Measurements from ENCODE around the gene ETF1. TPM values are rescaled to one million over a fixed set of nuclear protein-coding genes. Genes with fewer than 3 reads are reported as not detected.

ETF1 gene
- total RNA-seq, 1 donor = 112 TPM

DNA sequence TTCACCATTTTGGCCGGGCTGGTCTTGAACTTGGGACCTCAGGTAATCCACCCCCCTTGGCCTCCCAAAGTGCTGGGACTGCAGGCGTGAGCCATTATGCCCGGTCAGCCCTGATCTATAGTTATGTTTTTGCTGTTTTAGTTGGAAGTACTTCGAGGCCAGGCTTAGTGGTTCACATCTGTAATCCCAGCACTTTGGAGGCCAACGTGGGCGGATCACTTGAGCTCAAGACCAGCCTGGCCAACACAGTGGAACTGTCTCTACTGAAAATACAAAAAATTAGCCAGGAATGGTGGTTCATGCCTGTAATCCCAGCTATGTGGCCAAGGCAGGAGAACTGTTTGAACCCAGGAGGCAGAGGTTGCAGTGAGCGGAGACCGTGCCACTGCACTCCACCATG is 30.2 kb upstream of the ETF1 start:
- no peak for DNase-seq (ENCODE audit: low read depth)
- H3K4me3 ChIP-seq (ENCODE audit: low read depth, low read length) = no peak overlapping the region
- no peak for TF ChIP-seq CTCF (IDR thresholded peaks at IDR 0.05; ENCODE audit: insufficient read depth, low read length)

DNA sequence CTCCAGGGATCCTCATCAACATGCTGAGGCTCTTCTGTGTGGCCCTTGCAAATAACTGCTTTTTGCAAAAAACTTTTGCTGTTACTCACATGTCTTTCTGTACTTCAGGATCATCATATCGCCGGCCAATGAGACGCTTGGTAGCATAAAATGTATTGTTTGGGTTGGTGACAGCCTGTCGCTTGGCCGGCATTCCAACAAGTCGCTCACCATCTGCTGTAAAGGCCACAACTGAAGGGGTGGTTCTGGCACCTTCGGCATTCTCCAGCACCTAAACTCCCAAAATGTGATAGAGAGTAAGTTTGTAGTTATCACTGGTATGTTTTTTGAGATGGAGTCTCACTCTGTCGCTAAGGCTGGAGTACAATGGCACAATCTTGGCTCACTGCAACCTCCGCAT is 27.8 kb upstream of the ETF1 start:
- H3K4me3 ChIP-seq (ENCODE audit: low read depth, low read length) = no peak overlapping the region
- TF ChIP-seq CTCF (IDR thresholded peaks at IDR 0.05; ENCODE audit: insufficient read depth, low read length) = no peak
- no peak for DNase-seq (ENCODE audit: low read depth)

DNA sequence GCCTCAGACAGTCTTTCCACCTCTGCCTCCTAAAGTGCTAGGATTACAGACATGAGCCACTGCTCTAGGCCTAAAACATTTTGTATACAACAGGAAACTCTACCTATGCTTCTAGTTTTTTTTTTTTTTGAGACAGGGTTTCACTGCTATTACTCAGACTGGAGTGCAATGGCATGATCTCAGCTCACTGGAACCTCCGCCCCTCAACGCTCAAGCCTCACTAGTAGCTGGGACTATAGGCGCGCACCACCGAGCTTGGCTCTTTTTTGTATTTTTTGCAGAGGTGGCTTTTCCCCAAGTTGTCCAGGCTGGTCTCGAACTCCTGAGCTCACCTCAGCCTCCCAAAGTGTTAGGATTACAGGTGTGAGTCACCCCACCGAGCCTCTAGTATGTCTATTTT is 26.7 kb upstream of the ETF1 start:
- no peak overlapping the region for H3K4me3 ChIP-seq (ENCODE audit: low read depth, low read length)
- DNase-seq (ENCODE audit: low read depth) = no peak
- TF ChIP-seq CTCF (IDR thresholded peaks at IDR 0.05; ENCODE audit: insufficient read depth, low read length) = no peak

DNA sequence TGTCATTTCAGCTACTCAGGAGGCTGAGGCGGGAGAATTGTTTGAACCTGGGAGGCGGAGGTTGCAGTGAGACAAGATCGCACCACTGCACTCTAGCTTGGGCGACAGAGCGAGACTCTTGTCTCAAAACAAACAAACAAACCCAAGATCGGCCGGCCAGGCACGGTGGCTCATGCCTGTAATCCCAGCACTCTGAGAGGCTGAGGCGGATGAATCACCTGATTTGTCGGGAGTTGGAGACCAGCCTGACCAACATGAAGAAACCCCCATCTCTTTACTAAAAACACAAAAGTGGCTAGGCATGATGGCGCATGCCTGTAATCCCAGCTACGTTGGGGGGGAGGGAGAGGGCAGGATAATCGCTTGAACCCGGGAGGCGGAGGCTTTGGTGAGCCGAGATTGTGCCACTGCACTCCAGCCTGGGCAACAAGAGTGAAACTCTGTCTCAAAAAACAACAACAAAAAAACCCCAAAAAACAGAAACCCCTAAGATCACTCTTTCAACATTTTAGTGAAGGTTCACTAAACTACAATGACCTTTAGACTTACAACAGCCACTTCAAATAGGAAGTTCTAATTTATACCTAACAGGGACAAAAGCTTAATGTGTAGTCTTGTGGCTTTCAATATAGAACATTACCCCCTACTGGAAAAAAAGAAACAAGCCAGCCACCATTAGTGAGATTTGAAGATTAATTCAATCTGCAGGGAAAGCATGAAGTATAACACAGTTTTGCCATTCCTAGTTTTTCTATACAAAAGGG is 25.2 kb upstream of the ETF1 start:
- no peak overlapping the region for H3K4me3 ChIP-seq (ENCODE audit: low read depth, low read length)
- TF ChIP-seq CTCF (IDR thresholded peaks at IDR 0.05; ENCODE audit: insufficient read depth, low read length) = no peak
- DNase-seq (ENCODE audit: low read depth) = no peak

GRCh38 chr5:138566792-138567191 is 23.8 kb upstream of the ETF1 start:
- H3K4me3 ChIP-seq (ENCODE audit: low read depth, low read length) = no peak overlapping the region
- DNase-seq (ENCODE audit: low read depth) = no peak
- no peak for TF ChIP-seq CTCF (IDR thresholded peaks at IDR 0.05; ENCODE audit: insufficient read depth, low read length)

- no peak for TF ChIP-seq CTCF (IDR thresholded peaks at IDR 0.05; ENCODE audit: insufficient read depth, low read length)
- H3K4me3 ChIP-seq (ENCODE audit: low read depth, low read length) = no peak overlapping the region
- DNase-seq (ENCODE audit: low read depth) = no peak
Observed at GRCh38 chr5:138565100-138565821, 22.2 kb upstream of the ETF1 start.
